Colonic mucosa (tissue), 4 donors: ENCODE results near the gene CD27. TPM values are rescaled to one million over a fixed set of nuclear protein-coding genes. Genes with fewer than 3 reads are reported as not detected.

ENCODE experiments used
- DNase-seq: peaks from one replicate; pipeline ENCODE4 v3.0.0-alpha.2; 2020
- H3K27ac ChIP-seq: fragments of 200-600 bp; one replicate; pipeline ENCODE4 v1.8.0; 2021
- H3K27me3 ChIP-seq: fragments of 200-600 bp; one replicate; pipeline ENCODE4 v1.8.0; 2021
- H3K36me3 ChIP-seq: fragments of 200-600 bp; one replicate; pipeline ENCODE4 v1.8.0; 2021
- H3K4me1 ChIP-seq: fragments of 200-600 bp; one replicate; pipeline ENCODE4 v1.8.0; 2021; ENCODE audit warnings: mild to moderate bottlenecking
- H3K4me3 ChIP-seq: fragments of 200-600 bp; one replicate; pipeline ENCODE4 v1.8.0; 2021
- H3K9ac ChIP-seq, 2 donors: one replicate each; pipeline ENCODE4 v1.7.0; 2013; ENCODE audit warnings: control low read depth in 2 of 2, low read depth in 2 of 2, low read length in 2 of 2
- H3K9me3 ChIP-seq: fragments of 200-600 bp; one replicate; pipeline ENCODE4 v1.8.0; 2021
- intact Hi-C: fragments of 100-400 bp; cut with DNase I; formaldehyde crosslinking; loops from one replicate; pipeline ENCODE4 v1.14.1; 2022
- total RNA-seq, 2 donors: library from RNA; stranded (reverse); fragmentation: NEBNext Ultra II Directional in 1 of 2; extraction: Animal tissue kit (Norgen Biotek cat#: 25700) in 1 of 2; gene quantifications; one replicate each; pipeline ENCODE4 v1.2.1, GENCODE V29; 2021
- TF ChIP-seq, protein P1 (sequence below): fragments of 200-600 bp; IDR thresholded peaks from one replicate; pipeline ENCODE4 v1.8.0; 2022; ENCODE audit warnings: antibody characterized with exemption, mild to moderate bottlenecking
- donor health status: healthy.
- donor health status: DM: no; HTN: no; CAD: no.
- donor health status: DM: no; HTN: no; CAD: no.

CD27 gene
- total RNA-seq, 2 donors from 2014 or later, result 1.9 to 2.4 TPM

DNA sequence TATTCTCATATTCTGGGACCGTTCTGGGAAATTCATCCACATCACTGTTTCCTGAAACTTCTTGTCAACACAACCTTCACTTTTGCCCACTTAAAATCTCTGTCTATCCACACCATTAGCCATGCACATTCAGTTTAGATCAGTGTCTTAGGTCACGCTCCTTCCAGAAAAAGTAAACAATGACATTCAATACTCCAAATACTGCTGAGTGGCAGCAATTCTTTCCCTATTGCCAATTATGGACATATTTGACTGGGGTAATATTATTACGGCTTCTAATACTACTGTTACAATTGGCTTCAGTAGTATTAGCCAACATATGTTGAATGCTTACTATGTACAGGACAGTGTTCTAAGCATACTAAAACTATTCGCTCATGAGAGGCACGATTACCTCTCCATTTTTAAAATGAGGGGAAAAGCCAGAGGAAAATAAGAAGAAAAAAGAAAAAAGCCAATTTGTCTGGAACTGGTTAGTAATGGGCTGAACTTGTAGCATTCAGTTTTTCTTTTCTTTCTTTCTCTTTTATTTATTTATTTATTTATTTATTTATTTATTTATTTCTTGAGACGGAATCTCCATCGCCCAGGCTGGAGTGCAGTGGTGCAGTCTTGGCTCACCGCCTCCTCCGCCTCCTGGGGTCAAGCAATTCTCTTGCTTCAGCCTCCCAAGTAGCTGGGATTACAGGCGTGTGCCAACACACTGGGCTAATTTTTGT is 37.4 kb upstream of the CD27 start:
- H3K27ac ChIP-seq, result no peak overlapping the region
- H3K4me1 ChIP-seq, result no peaks in the 10 kb centered on the region
- H3K27me3 ChIP-seq, result no peaks in the 10 kb centered on the region
- H3K9ac ChIP-seq, result no peak overlapping the region
- H3K4me3 ChIP-seq, result no peak overlapping the region
- DNase-seq, result no peak
- no peaks in the 10 kb centered on the region for H3K9me3 ChIP-seq
- intact Hi-C loops, result no loop called here
- TF ChIP-seq, protein P1, sequence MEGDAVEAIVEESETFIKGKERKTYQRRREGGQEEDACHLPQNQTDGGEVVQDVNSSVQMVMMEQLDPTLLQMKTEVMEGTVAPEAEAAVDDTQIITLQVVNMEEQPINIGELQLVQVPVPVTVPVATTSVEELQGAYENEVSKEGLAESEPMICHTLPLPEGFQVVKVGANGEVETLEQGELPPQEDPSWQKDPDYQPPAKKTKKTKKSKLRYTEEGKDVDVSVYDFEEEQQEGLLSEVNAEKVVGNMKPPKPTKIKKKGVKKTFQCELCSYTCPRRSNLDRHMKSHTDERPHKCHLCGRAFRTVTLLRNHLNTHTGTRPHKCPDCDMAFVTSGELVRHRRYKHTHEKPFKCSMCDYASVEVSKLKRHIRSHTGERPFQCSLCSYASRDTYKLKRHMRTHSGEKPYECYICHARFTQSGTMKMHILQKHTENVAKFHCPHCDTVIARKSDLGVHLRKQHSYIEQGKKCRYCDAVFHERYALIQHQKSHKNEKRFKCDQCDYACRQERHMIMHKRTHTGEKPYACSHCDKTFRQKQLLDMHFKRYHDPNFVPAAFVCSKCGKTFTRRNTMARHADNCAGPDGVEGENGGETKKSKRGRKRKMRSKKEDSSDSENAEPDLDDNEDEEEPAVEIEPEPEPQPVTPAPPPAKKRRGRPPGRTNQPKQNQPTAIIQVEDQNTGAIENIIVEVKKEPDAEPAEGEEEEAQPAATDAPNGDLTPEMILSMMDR, result no peak
- no peaks in the 10 kb centered on the region for H3K36me3 ChIP-seq

DNA sequence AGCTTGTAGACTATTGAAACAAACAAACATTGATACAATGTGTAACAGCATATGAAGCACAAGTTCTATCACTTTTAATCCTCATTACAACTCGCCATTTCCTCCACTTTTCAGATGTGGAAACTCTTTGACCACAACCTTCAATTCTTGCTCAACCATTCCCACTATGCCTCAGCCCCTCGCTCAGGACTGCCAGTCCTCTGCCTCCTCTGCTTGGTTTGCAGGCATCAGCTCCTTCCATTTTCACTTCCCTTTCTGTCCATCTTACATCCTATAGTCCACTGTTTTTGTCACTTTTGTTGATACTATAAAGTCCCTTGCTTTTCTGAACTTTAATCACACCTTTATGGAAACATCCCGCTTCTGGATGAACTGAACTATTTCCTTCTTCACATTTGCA is 28.2 kb upstream of the CD27 start:
- Histone ChIP-seq H3K27me3 (no peaks in the 10 kb centered on the region), H3K9me3 (no peaks in the 10 kb centered on the region), H3K4me1 (no peaks in the 10 kb centered on the region), H3K36me3 (no peaks in the 10 kb centered on the region), H3K4me3 (no peak overlapping the region), H3K27ac (no peak overlapping the region), H3K9ac (no peak overlapping the region)
- intact Hi-C loops, result no loop called here
- no peak for DNase-seq
- TF ChIP-seq, protein P1, result no peak

DNA sequence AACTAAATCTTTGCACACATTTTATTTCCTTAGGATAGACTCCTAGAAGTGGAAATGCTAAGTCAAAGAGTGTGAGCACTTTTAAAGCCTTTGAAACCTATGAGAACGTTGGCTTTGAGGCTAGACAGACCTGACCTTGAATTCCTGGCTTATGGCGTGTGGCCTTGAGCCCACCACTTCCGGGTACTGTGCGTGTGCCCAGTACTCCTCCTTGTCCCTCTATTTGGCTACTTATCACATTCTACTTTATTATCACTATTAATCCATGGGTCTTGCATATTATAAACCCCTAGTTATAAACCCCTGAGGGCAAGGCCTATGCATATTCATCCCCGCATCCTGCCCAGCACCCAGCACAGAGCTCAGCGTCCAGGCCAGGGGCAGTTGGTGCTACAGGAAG is 26.0 kb upstream of the CD27 start:
- peaks cover 2% of the 10 kb centered on the region for H3K4me1 ChIP-seq
- DNase-seq, result no peak
- H3K36me3 ChIP-seq, result no peaks in the 10 kb centered on the region
- TF ChIP-seq, protein P1, result no peak
- intact Hi-C loops, result no loop called here
- H3K27ac ChIP-seq, result no peak overlapping the region
- no peak overlapping the region for H3K9ac ChIP-seq
- no peaks in the 10 kb centered on the region for H3K9me3 ChIP-seq
- no peaks in the 10 kb centered on the region for H3K27me3 ChIP-seq
- H3K4me3 ChIP-seq, result no peak overlapping the region

DNA sequence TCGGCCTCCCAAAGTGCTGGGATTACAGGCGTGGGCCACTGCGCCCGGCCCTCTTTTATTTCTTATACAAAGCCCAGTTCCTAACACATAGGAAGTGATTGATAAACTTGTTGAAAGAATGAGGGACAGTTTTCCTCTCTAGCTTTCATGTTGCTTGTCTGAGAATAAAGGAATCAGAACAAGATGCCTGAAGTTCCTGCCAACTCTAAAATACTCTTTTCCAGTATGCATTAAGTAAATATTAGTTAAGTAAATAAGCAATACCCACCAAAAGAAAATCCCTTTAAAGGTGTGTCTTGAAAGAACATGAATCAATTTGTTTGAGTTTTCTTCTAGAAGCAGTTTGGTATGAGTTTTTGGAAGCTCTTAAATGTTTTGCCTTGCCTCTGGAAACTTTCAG is 24.4 kb upstream of the CD27 start:
- no peak for DNase-seq
- no peak overlapping the region for H3K27ac ChIP-seq

DNA sequence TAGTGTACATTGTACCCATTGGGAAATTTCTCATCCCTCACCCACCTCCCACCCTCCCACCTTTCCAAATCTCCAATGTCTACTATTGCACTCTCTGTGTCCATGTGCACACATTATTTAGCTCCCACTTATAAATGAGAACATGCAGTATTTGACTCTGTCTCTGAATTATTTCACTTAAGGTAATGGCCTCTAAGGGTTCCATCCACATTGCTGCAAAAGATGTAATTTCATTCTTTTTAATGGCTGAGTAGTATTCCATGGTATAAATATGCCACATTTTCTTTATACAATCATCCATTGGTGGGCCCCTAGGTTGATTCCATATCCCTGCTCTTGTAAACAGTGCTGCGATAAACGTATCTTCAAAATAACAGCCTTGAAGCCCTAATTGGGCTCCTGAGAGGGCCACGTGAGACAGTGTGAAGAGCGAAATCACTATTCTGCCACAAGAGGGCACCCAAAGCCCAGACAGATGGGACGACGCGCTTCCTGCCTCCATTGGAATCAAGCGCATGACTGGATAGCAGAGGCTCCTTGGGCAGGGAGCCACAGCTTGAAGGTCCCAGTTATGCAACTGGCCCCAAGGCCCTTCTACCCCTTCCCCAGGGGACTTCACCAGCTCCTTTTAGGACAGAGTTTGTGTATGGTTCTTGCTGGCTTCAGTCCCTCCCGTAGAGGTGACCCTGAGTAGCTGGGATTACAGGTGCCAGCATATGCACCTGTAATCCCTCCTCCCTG is 21.3 kb upstream of the CD27 start:
- no peaks in the 10 kb centered on the region for H3K27me3 ChIP-seq
- H3K36me3 ChIP-seq, result no peaks in the 10 kb centered on the region
- intact Hi-C loops, result loop anchor here (5.0 kb wide), 2 partner anchors 44 to 114 kb away; no protein-coding TSS in a partner anchor
- H3K4me1 ChIP-seq, result peaks cover 3% of the 10 kb centered on the region
- peak; percentile 89 for DNase-seq
- H3K9ac ChIP-seq, result peak overlapping the region; percentile 36 to 53
- no peaks in the 10 kb centered on the region for H3K9me3 ChIP-seq
- H3K4me3 ChIP-seq, result no peak overlapping the region
- H3K27ac ChIP-seq, result no peak overlapping the region
- TF ChIP-seq, protein P1, result peak; percentile 91

More for the DNA sequence above, 24.4 kb upstream of the CD27 start:
- H3K27me3 ChIP-seq, result no peaks in the 10 kb centered on the region
- no peaks in the 10 kb centered on the region for H3K36me3 ChIP-seq
- TF ChIP-seq, protein P1, result no peak
- no peak overlapping the region for H3K4me3 ChIP-seq
- H3K9me3 ChIP-seq, result no peaks in the 10 kb centered on the region
- peaks cover 3% of the 10 kb centered on the region for H3K4me1 ChIP-seq
- H3K9ac ChIP-seq, result no peak overlapping the region
- intact Hi-C loops, result loop anchor here (5.0 kb wide), 2 partner anchors 47 to 117 kb away; no protein-coding TSS in a partner anchor
